Measurements from ENCODE around the gene KRTAP10-1. TPM values are rescaled to one million over a fixed set of nuclear protein-coding genes. Genes with fewer than 3 reads are reported as not detected.
"Not testable (repeated sequence)": the region's sequence is repeated elsewhere in the genome, so short reads cannot be mapped to it uniquely, and the experiment has no call there.

KRTAP10-1 gene
- total RNA-seq, 1 experiment from 2014 or later: not detected

DNA sequence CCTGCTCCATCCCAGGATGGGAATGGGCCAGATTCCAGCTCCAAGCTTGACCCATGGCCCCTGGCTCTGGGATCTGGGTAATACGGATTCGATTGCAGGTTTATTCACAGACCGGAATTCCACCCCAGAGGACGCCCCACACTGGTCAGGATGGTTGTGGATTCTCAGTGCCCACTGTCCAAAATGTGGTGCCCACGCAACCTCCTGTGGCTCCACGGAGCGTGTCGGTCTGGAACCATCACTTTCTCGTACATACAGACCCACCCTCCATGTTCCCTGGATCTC, 31.6 kb downstream of the KRTAP10-1 start:
- Histone ChIP-seq H4K20me1 (ENCODE audit: insufficient read depth, low read depth, low read length) (peaks cover 6% of the 10 kb centered on the region; the same call in 1 of the 2 replicates), H3K4me3 (ENCODE audit: low read length) (no peak overlapping the region), H3K9ac (ENCODE audit: low read length) (no peak overlapping the region), H3K36me3 (ENCODE audit: insufficient read depth, low read length) (no peaks in the 10 kb centered on the region), H3K9me3 (ENCODE audit: low read length) (no peaks in the 10 kb centered on the region), H3K9me2 (replicated peaks; ENCODE audit: insufficient read depth, low read length) (no peaks in the 10 kb centered on the region), H3K4me2 (ENCODE audit: low read depth, low read length, poor library complexity, severe bottlenecking) (no peak overlapping the region), H2AFZ (ENCODE audit: low read length) (no peak overlapping the region), H3K27me3 (ENCODE audit: low read length) (no peaks in the 10 kb centered on the region), H3K79me2 (ENCODE audit: low read length) (no peaks in the 10 kb centered on the region), H3K27ac (ENCODE audit: low read length) (no peak overlapping the region), H3K4me1 (ENCODE audit: low read length) (peaks cover 6% of the 10 kb centered on the region)
- no peak for DNase-seq

DNA sequence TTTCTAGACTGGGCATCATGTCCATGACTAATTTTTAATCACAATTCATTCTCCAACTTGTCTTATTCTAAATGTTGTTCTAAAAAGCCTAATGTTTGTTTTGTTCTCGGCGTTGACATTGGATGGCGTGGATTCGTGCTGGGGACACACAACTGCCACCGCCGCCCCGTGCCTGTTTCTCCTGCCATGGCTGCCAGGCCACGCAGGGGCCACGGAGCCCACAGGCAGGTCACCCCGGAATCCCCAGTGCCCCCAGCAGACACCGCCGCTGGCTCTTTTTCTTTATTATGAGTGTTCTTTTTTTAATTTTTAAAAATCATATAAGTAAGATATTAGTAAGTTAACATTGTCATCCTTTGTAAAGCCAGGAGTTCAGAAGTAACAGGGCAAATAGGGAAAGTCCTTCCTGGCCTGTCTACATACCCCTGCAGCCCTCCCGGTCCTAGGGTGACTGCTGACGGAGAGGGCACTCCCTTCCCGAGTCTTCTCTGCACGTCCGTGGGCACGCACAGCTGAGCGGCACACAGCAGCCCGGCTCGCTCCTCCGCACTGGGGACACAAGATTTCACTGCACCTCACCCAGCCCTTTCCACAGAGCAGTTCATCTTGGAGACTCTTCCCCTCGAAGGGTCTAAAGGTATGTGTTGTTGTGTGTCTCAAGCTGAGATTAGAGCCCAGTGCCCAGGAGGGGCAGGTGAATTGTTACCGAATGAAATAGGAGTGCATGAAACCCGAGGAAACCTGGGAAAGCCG, 32.1 kb downstream of the KRTAP10-1 start:
- Histone ChIP-seq H3K79me2 (ENCODE audit: low read length) (no peaks in the 10 kb centered on the region), H3K9me2 (replicated peaks; ENCODE audit: insufficient read depth, low read length) (no peaks in the 10 kb centered on the region), H4K20me1 (ENCODE audit: insufficient read depth, low read depth, low read length) (peaks cover 6% of the 10 kb centered on the region; the same call in 1 of the 2 replicates), H3K9ac (ENCODE audit: low read length) (no peak overlapping the region), H2AFZ (ENCODE audit: low read length) (no peak overlapping the region), H3K4me2 (ENCODE audit: low read depth, low read length, poor library complexity, severe bottlenecking) (no peak overlapping the region), H3K27me3 (ENCODE audit: low read length) (no peaks in the 10 kb centered on the region), H3K4me1 (ENCODE audit: low read length) (peaks cover 6% of the 10 kb centered on the region), H3K4me3 (ENCODE audit: low read length) (no peak overlapping the region), H3K27ac (ENCODE audit: low read length) (no peak overlapping the region), H3K9me3 (ENCODE audit: low read length) (no peaks in the 10 kb centered on the region), H3K36me3 (ENCODE audit: insufficient read depth, low read length) (no peaks in the 10 kb centered on the region)
- DNase-seq: no peak

DNA sequence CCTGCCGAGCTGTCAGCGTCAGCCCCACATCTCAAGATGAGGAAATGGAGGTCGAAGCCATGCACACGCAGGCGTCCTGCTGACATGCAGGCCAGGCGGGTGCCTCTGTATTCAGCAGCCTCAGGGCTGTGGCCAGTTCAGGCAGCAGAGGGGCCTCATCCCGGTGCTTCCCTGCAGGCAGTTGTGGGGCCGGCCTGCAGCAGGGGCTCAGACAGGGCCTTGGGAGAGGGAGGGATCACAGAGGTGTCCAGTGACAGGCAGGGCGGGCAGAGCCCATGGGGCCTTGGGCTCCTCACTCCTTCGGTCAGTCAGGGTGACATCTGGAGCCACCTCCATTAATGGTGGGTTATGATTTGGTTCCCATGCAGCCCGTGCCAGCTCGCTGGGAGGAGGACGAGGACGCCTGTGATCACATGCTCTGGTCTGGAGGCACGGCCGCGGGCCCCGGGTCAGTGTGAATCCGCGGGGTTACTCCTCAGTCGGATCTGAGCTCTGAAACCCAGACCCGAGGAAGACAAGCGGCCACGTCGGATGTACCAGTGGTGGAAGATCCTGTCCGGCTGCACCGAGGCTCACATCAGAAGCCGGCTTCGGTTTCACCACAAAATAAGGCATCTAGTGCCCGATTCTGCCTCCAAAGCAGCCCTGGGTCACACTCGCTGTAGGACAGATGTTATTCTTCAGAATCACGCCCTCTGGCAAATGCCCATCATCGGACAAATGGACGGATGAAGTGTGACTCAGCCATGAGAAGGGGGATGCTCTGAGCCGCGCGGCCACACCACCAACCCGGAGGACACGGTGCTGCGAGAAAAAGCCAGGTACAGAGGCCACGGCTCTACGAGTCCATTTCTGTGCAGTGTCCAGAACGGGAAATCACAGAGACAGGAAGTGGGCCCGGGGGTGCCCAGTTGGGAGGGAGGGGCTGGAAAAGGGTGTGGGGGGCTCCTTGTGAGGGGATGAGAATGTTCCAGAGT, 33.4 kb downstream of the KRTAP10-1 start:
- Histone ChIP-seq H3K9ac (ENCODE audit: low read length) (no peak overlapping the region), H2AFZ (ENCODE audit: low read length) (no peak overlapping the region), H3K27ac (ENCODE audit: low read length) (no peak overlapping the region), H3K27me3 (ENCODE audit: low read length) (no peaks in the 10 kb centered on the region), H3K9me2 (replicated peaks; ENCODE audit: insufficient read depth, low read length) (no peaks in the 10 kb centered on the region), H3K4me1 (ENCODE audit: low read length) (peaks cover 6% of the 10 kb centered on the region), H4K20me1 (ENCODE audit: insufficient read depth, low read depth, low read length) (peaks cover 6% of the 10 kb centered on the region; the same call in 1 of the 2 replicates), H3K9me3 (ENCODE audit: low read length) (no peaks in the 10 kb centered on the region), H3K4me2 (ENCODE audit: low read depth, low read length, poor library complexity, severe bottlenecking) (no peak overlapping the region), H3K4me3 (ENCODE audit: low read length) (no peak overlapping the region), H3K36me3 (ENCODE audit: insufficient read depth, low read length) (no peaks in the 10 kb centered on the region), H3K79me2 (ENCODE audit: low read length) (no peaks in the 10 kb centered on the region)
- no peak for DNase-seq

- no peak overlapping the region for H3K4me2 ChIP-seq (ENCODE audit: low read depth, low read length, poor library complexity, severe bottlenecking)
Observed at GRCh38 chr21:44505673-44506278, 34.2 kb downstream of the KRTAP10-1 start.

DNA sequence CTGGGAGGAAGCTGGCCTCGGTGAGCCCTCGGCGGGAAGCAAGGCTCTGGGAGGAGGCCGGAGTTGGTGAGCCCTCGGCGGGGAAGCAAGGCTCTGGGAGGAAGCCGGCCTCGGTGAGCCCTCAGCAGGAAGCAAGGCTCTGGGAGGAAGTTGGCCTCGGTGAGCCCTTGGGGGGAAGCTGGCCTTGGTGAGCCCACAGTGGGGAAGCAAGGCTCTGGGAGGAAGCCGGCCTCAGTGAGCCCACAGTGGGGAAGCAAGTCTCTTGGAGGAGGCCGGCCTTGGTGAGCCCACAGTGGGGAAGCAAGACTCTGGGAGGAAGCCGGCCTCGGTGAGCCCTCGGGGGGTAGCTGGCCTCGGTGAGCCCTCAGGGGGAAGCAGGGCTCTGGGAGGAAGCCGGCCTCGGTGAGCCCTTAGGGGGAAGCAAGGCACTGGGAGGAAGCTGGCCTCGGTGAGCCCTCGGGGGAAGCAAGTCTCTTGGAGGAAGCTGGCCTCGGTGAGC, 36.0 kb downstream of the KRTAP10-1 start:
- Histone ChIP-seq H3K9me2 (replicated peaks; ENCODE audit: insufficient read depth, low read length) (no peaks in the 10 kb centered on the region), H3K27ac (ENCODE audit: low read length) (no peak overlapping the region), H3K4me3 (ENCODE audit: low read length) (no peak overlapping the region), H3K27me3 (ENCODE audit: low read length) (no peaks in the 10 kb centered on the region), H3K79me2 (ENCODE audit: low read length) (no peaks in the 10 kb centered on the region), H2AFZ (ENCODE audit: low read length) (no peak overlapping the region), H3K36me3 (ENCODE audit: insufficient read depth, low read length) (no peaks in the 10 kb centered on the region), H4K20me1 (ENCODE audit: insufficient read depth, low read depth, low read length) (no peaks in the 10 kb centered on the region), H3K4me2 (ENCODE audit: low read depth, low read length, poor library complexity, severe bottlenecking) (no peak overlapping the region), H3K9me3 (ENCODE audit: low read length) (no peaks in the 10 kb centered on the region), H3K9ac (ENCODE audit: low read length) (no peak overlapping the region), H3K4me1 (ENCODE audit: low read length) (no peaks in the 10 kb centered on the region)
- no peak for DNase-seq

More at GRCh38 chr21:44505673-44506278, 34.2 kb downstream of the KRTAP10-1 start:
- Histone ChIP-seq H3K27ac (ENCODE audit: low read length) (no peak overlapping the region), H4K20me1 (ENCODE audit: insufficient read depth, low read depth, low read length) (peaks cover 6% of the 10 kb centered on the region; the same call in 1 of the 2 replicates), H3K27me3 (ENCODE audit: low read length) (no peaks in the 10 kb centered on the region), H3K9me2 (replicated peaks; ENCODE audit: insufficient read depth, low read length) (no peaks in the 10 kb centered on the region), H3K36me3 (ENCODE audit: insufficient read depth, low read length) (no peaks in the 10 kb centered on the region), H3K9me3 (ENCODE audit: low read length) (no peaks in the 10 kb centered on the region), H3K79me2 (ENCODE audit: low read length) (no peaks in the 10 kb centered on the region), H2AFZ (ENCODE audit: low read length) (no peak overlapping the region), H3K4me1 (ENCODE audit: low read length) (peaks cover 4% of the 10 kb centered on the region), H3K9ac (ENCODE audit: low read length) (no peak overlapping the region), H3K4me3 (ENCODE audit: low read length) (no peak overlapping the region)
- DNase-seq: no peak

- not testable (repeated sequence) for H3K9ac ChIP-seq (ENCODE audit: low read length); H4K20me1 ChIP-seq (ENCODE audit: insufficient read depth, low read depth, low read length); H2AFZ ChIP-seq (ENCODE audit: low read length); H3K9me2 ChIP-seq (replicated peaks; ENCODE audit: insufficient read depth, low read length); DNase-seq; H3K27ac ChIP-seq (ENCODE audit: low read length); H3K9me3 ChIP-seq (ENCODE audit: low read length); H3K79me2 ChIP-seq (ENCODE audit: low read length); H3K4me3 ChIP-seq (ENCODE audit: low read length); H3K4me2 ChIP-seq (ENCODE audit: low read depth, low read length, poor library complexity, severe bottlenecking); H3K27me3 ChIP-seq (ENCODE audit: low read length); H3K4me1 ChIP-seq (ENCODE audit: low read length); H3K36me3 ChIP-seq (ENCODE audit: insufficient read depth, low read length)
Observed at GRCh38 chr21:44503006-44503889, 36.7 kb downstream of the KRTAP10-1 start.

GRCh38 chr21:44502171-44502958, 37.6 kb downstream of the KRTAP10-1 start:
- Histone ChIP-seq H3K4me3 (ENCODE audit: low read length) (no peak overlapping the region), H3K9ac (ENCODE audit: low read length) (no peak overlapping the region), H3K36me3 (ENCODE audit: insufficient read depth, low read length) (no peaks in the 10 kb centered on the region), H3K4me2 (ENCODE audit: low read depth, low read length, poor library complexity, severe bottlenecking) (no peak overlapping the region), H3K9me2 (replicated peaks; ENCODE audit: insufficient read depth, low read length) (no peaks in the 10 kb centered on the region), H3K79me2 (ENCODE audit: low read length) (no peaks in the 10 kb centered on the region), H3K9me3 (ENCODE audit: low read length) (no peaks in the 10 kb centered on the region), H4K20me1 (ENCODE audit: insufficient read depth, low read depth, low read length) (no peaks in the 10 kb centered on the region), H3K27me3 (ENCODE audit: low read length) (no peaks in the 10 kb centered on the region), H3K27ac (ENCODE audit: low read length) (no peak overlapping the region), H2AFZ (ENCODE audit: low read length) (no peak overlapping the region), H3K4me1 (ENCODE audit: low read length) (no peaks in the 10 kb centered on the region)
- no peak for DNase-seq
